ENCODE data around the gene BANK1.

DNA sequence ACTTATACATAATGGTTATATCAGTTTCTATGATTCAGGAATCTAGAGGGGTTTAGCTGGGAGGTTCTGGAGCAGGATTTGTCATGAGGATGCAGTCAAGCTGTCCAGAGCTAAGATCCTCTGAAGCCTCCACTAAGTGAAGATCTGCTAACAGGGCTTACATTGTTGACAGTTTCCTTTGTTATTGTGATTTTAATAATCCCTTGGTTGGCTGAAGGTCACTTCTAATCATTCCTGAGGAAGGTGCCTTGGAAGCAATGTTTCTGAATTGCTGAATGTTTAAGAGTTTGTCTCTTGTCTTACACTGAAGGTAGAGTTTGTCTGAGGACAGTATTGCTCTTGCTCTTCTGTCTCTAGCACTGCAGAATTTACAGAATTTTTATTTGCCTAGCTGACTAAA lies 41.3 kb downstream of the BANK1 start:
- TF ChIP-seq, protein P1, sequence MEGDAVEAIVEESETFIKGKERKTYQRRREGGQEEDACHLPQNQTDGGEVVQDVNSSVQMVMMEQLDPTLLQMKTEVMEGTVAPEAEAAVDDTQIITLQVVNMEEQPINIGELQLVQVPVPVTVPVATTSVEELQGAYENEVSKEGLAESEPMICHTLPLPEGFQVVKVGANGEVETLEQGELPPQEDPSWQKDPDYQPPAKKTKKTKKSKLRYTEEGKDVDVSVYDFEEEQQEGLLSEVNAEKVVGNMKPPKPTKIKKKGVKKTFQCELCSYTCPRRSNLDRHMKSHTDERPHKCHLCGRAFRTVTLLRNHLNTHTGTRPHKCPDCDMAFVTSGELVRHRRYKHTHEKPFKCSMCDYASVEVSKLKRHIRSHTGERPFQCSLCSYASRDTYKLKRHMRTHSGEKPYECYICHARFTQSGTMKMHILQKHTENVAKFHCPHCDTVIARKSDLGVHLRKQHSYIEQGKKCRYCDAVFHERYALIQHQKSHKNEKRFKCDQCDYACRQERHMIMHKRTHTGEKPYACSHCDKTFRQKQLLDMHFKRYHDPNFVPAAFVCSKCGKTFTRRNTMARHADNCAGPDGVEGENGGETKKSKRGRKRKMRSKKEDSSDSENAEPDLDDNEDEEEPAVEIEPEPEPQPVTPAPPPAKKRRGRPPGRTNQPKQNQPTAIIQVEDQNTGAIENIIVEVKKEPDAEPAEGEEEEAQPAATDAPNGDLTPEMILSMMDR (IDR thresholded peaks at IDR 0.05; ENCODE audit: low read length), result no peak
- TF ChIP-seq EZH2 (IDR thresholded peaks at IDR 0.05; ENCODE audit: borderline replicate concordance, low read length), result no peak

All from OCI-LY1 (cell line).